Measurements from ENCODE around the gene EAF1. TPM values are rescaled to one million over a fixed set of nuclear protein-coding genes. Genes with fewer than 3 reads are reported as not detected.

Gene EAF1
- total RNA-seq, 6 experiments from 2014 or later: 11.6 to 27.7 (median 17.1) TPM

GRCh38 chr3:15452156-15452555 lies 24.8 kb downstream of the EAF1 start:
- DNase-seq (no peak), ATAC-seq (no peak)
- intact Hi-C loops (cut with DNase I): no loop called here
- no peaks in the 10 kb centered on the region for H3K4me1 ChIP-seq
- WGBS (ENCODE audit: insufficient coverage, low coverage, low lambda C conversion rate, missing lambda C conversion rate): 83% methylated on average over 9 of the region's 9 CpGs
- no peak overlapping the region for H3K4me3 ChIP-seq
- no peak overlapping the region for H3K27ac ChIP-seq
- no peaks in the 10 kb centered on the region for H3K27me3 ChIP-seq
- no peaks in the 10 kb centered on the region for H3K9me3 ChIP-seq
- TF ChIP-seq CTCF (IDR thresholded peaks at IDR 0.05) (no peak), POLR2A (IDR thresholded peaks at IDR 0.05) (no peak)
- H3K36me3 ChIP-seq: no peaks in the 10 kb centered on the region

- ATAC-seq: no peak
- intact Hi-C loops (cut with DNase I): no loop called here
- 88% methylated on average over 2 of the region's 5 CpGs for WGBS (ENCODE audit: insufficient coverage, low coverage, low lambda C conversion rate, missing lambda C conversion rate)
- H3K27me3 ChIP-seq: no peaks in the 10 kb centered on the region
- TF ChIP-seq CTCF (IDR thresholded peaks at IDR 0.05): no peak
- TF ChIP-seq POLR2A (IDR thresholded peaks at IDR 0.05): no peak
- no peak for DNase-seq
- H3K9me3 ChIP-seq: no peaks in the 10 kb centered on the region
- no peaks in the 10 kb centered on the region for H3K36me3 ChIP-seq
- no peak overlapping the region for H3K27ac ChIP-seq
- H3K4me3 ChIP-seq: no peak overlapping the region
- no peaks in the 10 kb centered on the region for H3K4me1 ChIP-seq
These were observed 25.6 kb downstream of the EAF1 start for GRCh38 chr3:15452961-15453360.

- no peaks in the 10 kb centered on the region for H3K27me3 ChIP-seq
- H3K4me1 ChIP-seq: no peaks in the 10 kb centered on the region
- no peak overlapping the region for H3K4me3 ChIP-seq
- intact Hi-C loops (cut with DNase I): no loop called here
- no peaks in the 10 kb centered on the region for H3K36me3 ChIP-seq
- 70% methylated on average over 4 of the region's 8 CpGs for WGBS (ENCODE audit: insufficient coverage, low coverage, low lambda C conversion rate, missing lambda C conversion rate)
- DNase-seq (no peak), ATAC-seq (no peak)
- TF ChIP-seq CTCF (IDR thresholded peaks at IDR 0.05) (no peak), POLR2A (IDR thresholded peaks at IDR 0.05) (no peak)
- H3K27ac ChIP-seq: no peak overlapping the region
- no peaks in the 10 kb centered on the region for H3K9me3 ChIP-seq
These were observed 26.1 kb downstream of the EAF1 start for GRCh38 chr3:15453501-15453900.

- H3K36me3 ChIP-seq: no peaks in the 10 kb centered on the region
- no peak for TF ChIP-seq CTCF (IDR thresholded peaks at IDR 0.05)
- no peak for TF ChIP-seq POLR2A (IDR thresholded peaks at IDR 0.05)
- WGBS (ENCODE audit: insufficient coverage, low coverage, low lambda C conversion rate, missing lambda C conversion rate): 24% methylated on average over 3 of the region's 9 CpGs
- H3K27me3 ChIP-seq: no peaks in the 10 kb centered on the region
- no peak for ATAC-seq
- H3K4me1 ChIP-seq: no peaks in the 10 kb centered on the region
- H3K9me3 ChIP-seq: no peaks in the 10 kb centered on the region
- no peak for DNase-seq
- no peak overlapping the region for H3K27ac ChIP-seq
- no peak overlapping the region for H3K4me3 ChIP-seq
- intact Hi-C loops (cut with DNase I): no loop called here
These were observed 26.7 kb downstream of the EAF1 start for GRCh38 chr3:15453991-15454625.

GRCh38 chr3:15454965-15455364 lies 27.6 kb downstream of the EAF1 start:
- no peak for TF ChIP-seq POLR2A (IDR thresholded peaks at IDR 0.05)
- TF ChIP-seq CTCF (IDR thresholded peaks at IDR 0.05): no peak

More at GRCh38 chr3:15454965-15455364, 27.6 kb downstream of the EAF1 start:
- Histone ChIP-seq H3K9me3 (no peaks in the 10 kb centered on the region), H3K27ac (no peak overlapping the region), H3K27me3 (no peaks in the 10 kb centered on the region), H3K36me3 (no peaks in the 10 kb centered on the region), H3K4me3 (no peak overlapping the region), H3K4me1 (no peaks in the 10 kb centered on the region)
- intact Hi-C loops (cut with DNase I): no loop called here
- no peak for ATAC-seq
- DNase-seq: no peak
